GM23338 (cell line): ENCODE results near the gene F12. TPM values are rescaled to one million over a fixed set of nuclear protein-coding genes. Genes with fewer than 3 reads are reported as not detected.

Experiments used
- ATAC-seq: fragments of 200-7000 bp; cut with Tn5 transposase; 3 replicates; pipeline ENCODE4 v1.9.1; 2020
- DNase-seq: peaks from one replicate; pipeline ENCODE4 v3.0.0-alpha.2; 2015; ENCODE audit warnings: low spot score
- H2AFZ ChIP-seq: fragments of 200-600 bp; sonication (generic); 2 replicates; pipeline ENCODE4 v1.8.0; 2016; ENCODE audit warnings: antibody characterized with exemption, mild to moderate bottlenecking, moderate library complexity
- H3F3A ChIP-seq: fragments of 200-600 bp; sonication (generic); replicated peaks from 2 replicates; pipeline ENCODE4 v1.8.0; 2017; ENCODE audit warnings: antibody characterized with exemption, mixed run types, low read depth
- H3K27ac ChIP-seq: fragments of 200-600 bp; sonication (generic); 2 replicates; pipeline ENCODE4 v1.6.1; 2016; ENCODE audit warnings: low read depth
- H3K27me3 ChIP-seq: fragments of 200-600 bp; sonication (generic); 2 replicates; pipeline ENCODE4 v1.8.0; 2016; ENCODE audit warnings: mild to moderate bottlenecking, mixed run types, moderate library complexity; ENCODE audit not compliant: insufficient read depth
- H3K36me3 ChIP-seq: fragments of 200-600 bp; sonication (generic); 2 replicates; pipeline ENCODE4 v1.8.0; 2016; ENCODE audit warnings: mild to moderate bottlenecking; ENCODE audit not compliant: insufficient read depth
- H3K4me1 ChIP-seq: fragments of 200-600 bp; sonication (generic); 2 replicates; pipeline ENCODE4 v1.8.0; 2016; ENCODE audit warnings: mild to moderate bottlenecking, moderate library complexity; ENCODE audit not compliant: insufficient read depth
- H3K4me2 ChIP-seq: fragments of 200-600 bp; sonication (generic); 2 replicates; pipeline ENCODE4 v1.7.1; 2017; ENCODE audit warnings: mixed run types
- H3K4me3 ChIP-seq: fragments of 200-600 bp; sonication (generic); 2 replicates; pipeline ENCODE4 v1.6.1; 2016; ENCODE audit warnings: mixed run types
- H3K79me2 ChIP-seq: fragments of 200-600 bp; sonication (generic); replicated peaks from 2 replicates; pipeline ENCODE4 v1.8.0; 2017; ENCODE audit warnings: mild to moderate bottlenecking; ENCODE audit not compliant: insufficient read depth
- H3K9me2 ChIP-seq: fragments of 200-600 bp; sonication (generic); 2 replicates; pipeline ENCODE4 v1.8.0; 2017; ENCODE audit not compliant: insufficient read depth
- H4K20me1 ChIP-seq: fragments of 200-600 bp; sonication (generic); replicated peaks from 2 replicates; pipeline ENCODE4 v1.8.0; 2017; ENCODE audit warnings: mild to moderate bottlenecking; ENCODE audit not compliant: insufficient read depth
- H3K27ac Mint-ChIP-seq: 2 replicates; pipeline ENCODE4 v1.8.0; 2020; ENCODE audit warnings: inconsistent platforms, mild to moderate bottlenecking, moderate library complexity, mixed read lengths
- H3K27me3 Mint-ChIP-seq: 3 replicates; pipeline ENCODE4 v1.8.0; 2022; ENCODE audit warnings: low read depth, mild to moderate bottlenecking, moderate library complexity, mixed read lengths, inconsistent platforms; ENCODE audit not compliant: insufficient read depth, poor library complexity
- H3K36me3 Mint-ChIP-seq: 3 replicates; pipeline ENCODE4 v1.8.0; 2021; ENCODE audit warnings: low read depth, mild to moderate bottlenecking, inconsistent platforms, moderate library complexity, mixed read lengths
- H3K4me1 Mint-ChIP-seq: 3 replicates; pipeline ENCODE4 v1.8.0; 2020; ENCODE audit warnings: mild to moderate bottlenecking, inconsistent platforms, mixed read lengths
- H3K4me3 Mint-ChIP-seq: 3 replicates; pipeline ENCODE4 v1.8.0; 2021; ENCODE audit warnings: moderate library complexity, mild to moderate bottlenecking, inconsistent platforms, mixed read lengths
- H3K9me3 Mint-ChIP-seq: 3 replicates; pipeline ENCODE4 v1.8.0; 2020; ENCODE audit warnings: moderate library complexity, mild to moderate bottlenecking, inconsistent platforms, mixed read lengths
- EZH2 ChIP-seq: fragments of 200-600 bp; sonication (generic); IDR thresholded peaks from one replicate; pipeline ENCODE4 v1.8.0; 2017; ENCODE audit warnings: antibody characterized with exemption, mild to moderate bottlenecking, low read depth; ENCODE audit not compliant: unreplicated experiment
- polyA plus RNA-seq: library from polyadenylated mRNA; unstranded; fragments of >200 nt; fragmentation: Nextera tagmentation; extraction: Ambion mirVana; gene quantifications from 2 replicates; pipeline ENCODE4 v1.2.1, GENCODE V29; 2016
- total RNA-seq: library from RNA; depleted of rRNA; stranded (reverse); fragments of >200 nt; shearing (Covaris generic); gene quantifications from 2 replicates; pipeline ENCODE4 v1.2.3, GENCODE V29; 2014; rRNA removed

The F12 gene
- total and polyA plus RNA-seq, 2 experiments from 2014 or later = 2.9 to 8.0 TPM

- ATAC-seq = no peak
These were observed 56.3 kb downstream of the F12 start for GRCh38 chr5:177353093-177353492.

More at GRCh38 chr5:177353093-177353492, 56.3 kb downstream of the F12 start:
- peaks cover 5% of the 10 kb centered on the region; the same call in 2 of the 3 replicates for H3K36me3 Mint-ChIP-seq
- Histone ChIP-seq H3K27ac (no peak overlapping the region), H3K79me2 (peaks cover 33% of the 10 kb centered on the region), H3K36me3 (peaks cover 6% of the 10 kb centered on the region; the same call in 1 of the 2 replicates), H3K4me3 (no peak overlapping the region), H4K20me1 (peaks cover 2% of the 10 kb centered on the region; the same call in 1 of the 2 replicates), H3K27me3 (no peaks in the 10 kb centered on the region; the same call in 1 of the 2 replicates), H2AFZ (no peak overlapping the region), H3K4me1 (peaks cover 6% of the 10 kb centered on the region), H3K4me2 (no peak overlapping the region), H3F3A (0 out of 2 replicates have a peak, but pooled peaks cover 6% of the 10 kb centered on the region), H3K9me2 (peaks cover 4% of the 10 kb centered on the region; the same call in 1 of the 2 replicates)
- TF ChIP-seq EZH2 = no peak
- peaks cover 25% of the 10 kb centered on the region for H3K4me1 Mint-ChIP-seq
- no peak for DNase-seq
- peaks cover 18% of the 10 kb centered on the region for H3K27me3 Mint-ChIP-seq
- peak overlapping the region; percentile 49 for H3K4me3 Mint-ChIP-seq
- no peaks in the 10 kb centered on the region; the same call in 2 of the 3 replicates for H3K9me3 Mint-ChIP-seq
- H3K27ac Mint-ChIP-seq = no peak overlapping the region

Other genes starting within 250 kb of the F12 start
- gene RAB24, start 105.8 kb downstream of the F12 start, total RNA-seq = 24.8 and 27.1 TPM in 2 replicates
- 26.1 and 27.7 TPM in 2 replicates for gene RAB24, start 105.8 kb downstream of the F12 start, polyA plus RNA-seq
- gene PRELID1, start 105.8 kb downstream of the F12 start, total RNA-seq = 271 and 328 TPM in 2 replicates
- 349 and 359 TPM in 2 replicates for gene PRELID1, start 105.8 kb downstream of the F12 start, polyA plus RNA-seq
- gene MXD3, start 97.7 kb downstream of the F12 start, total RNA-seq = 11.6 and 13.0 TPM in 2 replicates
- gene MXD3, start 97.7 kb downstream of the F12 start, polyA plus RNA-seq = 8.4 and 9.9 TPM in 2 replicates
- 220 and 227 TPM in 2 replicates for gene LMAN2, start 57.9 kb downstream of the F12 start, total RNA-seq
- gene LMAN2, start 57.9 kb downstream of the F12 start, polyA plus RNA-seq = 145 and 153 TPM in 2 replicates
- gene RGS14, start 51.6 kb downstream of the F12 start, total RNA-seq = 37.9 and 39.3 TPM in 2 replicates
- 23.5 and 24.8 TPM in 2 replicates for gene RGS14, start 51.6 kb downstream of the F12 start, polyA plus RNA-seq
- 0.31 TPM in 1 of 2 replicates, not detected in the other for gene SLC34A1, start 25.1 kb downstream of the F12 start, total RNA-seq
- not detected in 2 replicates for gene SLC34A1, start 25.1 kb downstream of the F12 start, polyA plus RNA-seq
- gene PFN3, start 8.9 kb downstream of the F12 start, total RNA-seq = 1.9 TPM in 1 of 2 replicates, not detected in the other
- gene PFN3, start 8.9 kb downstream of the F12 start, polyA plus RNA-seq = 2.0 and 3.1 TPM in 2 replicates
- gene GRK6, start 17.1 kb upstream of the F12 start, total RNA-seq = 37.2 and 56.8 TPM in 2 replicates
- 13.0 and 18.7 TPM in 2 replicates for gene GRK6, start 17.1 kb upstream of the F12 start, polyA plus RNA-seq
- 6.4 and 9.7 TPM in 2 replicates for gene PRR7, start 37.2 kb upstream of the F12 start, total RNA-seq
- gene PRR7, start 37.2 kb upstream of the F12 start, polyA plus RNA-seq = 7.6 and 7.7 TPM in 2 replicates
- 242 and 290 TPM in 2 replicates for gene DBN1, start 64.1 kb upstream of the F12 start, total RNA-seq
- gene DBN1, start 64.1 kb upstream of the F12 start, polyA plus RNA-seq = 102 and 106 TPM in 2 replicates
- 73.0 and 94.7 TPM in 2 replicates for gene PDLIM7, start 88.0 kb upstream of the F12 start, total RNA-seq
- gene PDLIM7, start 88.0 kb upstream of the F12 start, polyA plus RNA-seq = 128 TPM in 2 replicates
- 4.9 and 11.1 TPM in 2 replicates for gene DOK3, start 100.3 kb upstream of the F12 start, total RNA-seq
- 2.2 and 2.8 TPM in 2 replicates for gene DOK3, start 100.3 kb upstream of the F12 start, polyA plus RNA-seq
- 115 and 139 TPM in 2 replicates for gene DDX41, start 107.4 kb upstream of the F12 start, total RNA-seq
- 67.1 and 73.4 TPM in 2 replicates for gene DDX41, start 107.4 kb upstream of the F12 start, polyA plus RNA-seq
- gene FAM193B, start 145.0 kb upstream of the F12 start, total RNA-seq = 46.9 and 58.6 TPM in 2 replicates
- gene FAM193B, start 145.0 kb upstream of the F12 start, polyA plus RNA-seq = 44.4 and 46.1 TPM in 2 replicates
- 130 and 142 TPM in 2 replicates for gene TMED9, start 182.6 kb upstream of the F12 start, total RNA-seq
- 74.4 and 77.2 TPM in 2 replicates for gene TMED9, start 182.6 kb upstream of the F12 start, polyA plus RNA-seq
- 17.6 and 23.3 TPM in 2 replicates for gene B4GALT7, start 190.6 kb upstream of the F12 start, total RNA-seq
- 10.0 and 10.4 TPM in 2 replicates for gene B4GALT7, start 190.6 kb upstream of the F12 start, polyA plus RNA-seq